SK-N-MC (cell line): ENCODE measurements around the gene PPP1R11.
"Not testable (repeated sequence)": the region's sequence is repeated elsewhere in the genome, so short reads cannot be mapped to it uniquely, and the experiment has no call there.

Experiments
- DNase-seq: peaks from one replicate; pipeline ENCODE4 v3.0.0-alpha.2; 2011; ENCODE audit warnings: low read depth, low spot score
- H3K27ac ChIP-seq: fragments of 200-600 bp; sonication (generic); 2 replicates; pipeline ENCODE4 v1.5.1; 2016; ENCODE audit warnings: mixed run types
- H3K36me3 ChIP-seq: fragments of 200-600 bp; sonication (generic); 2 replicates; pipeline ENCODE4 v1.6.1; 2017; ENCODE audit warnings: antibody characterized with exemption, low read length, mixed read lengths; ENCODE audit not compliant: insufficient read depth
- H3K4me3 ChIP-seq: fragments of 200-600 bp; sonication (generic); 2 replicates; pipeline ENCODE4 v1.5.1; 2016
- H3K9ac ChIP-seq: fragments of 200-600 bp; sonication (generic); 2 replicates; pipeline ENCODE4 v1.8.0; 2017; ENCODE audit warnings: mixed run types, mixed read lengths; ENCODE audit not compliant: insufficient read length
- H3K9me3 ChIP-seq: fragments of 200-600 bp; sonication (generic); 2 replicates; pipeline ENCODE4 v1.6.1; 2017; ENCODE audit warnings: low read depth, mild to moderate bottlenecking, antibody characterized with exemption, low read length, moderate library complexity, mixed read lengths
- EZH2 ChIP-seq: fragments of 200-600 bp; sonication (generic); IDR thresholded peaks from one replicate; pipeline ENCODE4 v1.6.1; 2017; ENCODE audit warnings: antibody characterized with exemption
- FOXP2 ChIP-seq: optimal IDR thresholded peaks from 2 replicates; pipeline ENCODE3; 2011; ENCODE audit warnings: mild to moderate bottlenecking, moderate library complexity; ENCODE audit not compliant: insufficient read depth; ENCODE audit errors: extremely low read length, control extremely low read depth
- POLR2AphosphoS5 ChIP-seq: IDR thresholded peaks from 2 replicates; pipeline ENCODE4 v1.6.1; 2012; ENCODE audit warnings: mild to moderate bottlenecking, low read depth, low read length, borderline replicate concordance

PPP1R11 gene

DNA sequence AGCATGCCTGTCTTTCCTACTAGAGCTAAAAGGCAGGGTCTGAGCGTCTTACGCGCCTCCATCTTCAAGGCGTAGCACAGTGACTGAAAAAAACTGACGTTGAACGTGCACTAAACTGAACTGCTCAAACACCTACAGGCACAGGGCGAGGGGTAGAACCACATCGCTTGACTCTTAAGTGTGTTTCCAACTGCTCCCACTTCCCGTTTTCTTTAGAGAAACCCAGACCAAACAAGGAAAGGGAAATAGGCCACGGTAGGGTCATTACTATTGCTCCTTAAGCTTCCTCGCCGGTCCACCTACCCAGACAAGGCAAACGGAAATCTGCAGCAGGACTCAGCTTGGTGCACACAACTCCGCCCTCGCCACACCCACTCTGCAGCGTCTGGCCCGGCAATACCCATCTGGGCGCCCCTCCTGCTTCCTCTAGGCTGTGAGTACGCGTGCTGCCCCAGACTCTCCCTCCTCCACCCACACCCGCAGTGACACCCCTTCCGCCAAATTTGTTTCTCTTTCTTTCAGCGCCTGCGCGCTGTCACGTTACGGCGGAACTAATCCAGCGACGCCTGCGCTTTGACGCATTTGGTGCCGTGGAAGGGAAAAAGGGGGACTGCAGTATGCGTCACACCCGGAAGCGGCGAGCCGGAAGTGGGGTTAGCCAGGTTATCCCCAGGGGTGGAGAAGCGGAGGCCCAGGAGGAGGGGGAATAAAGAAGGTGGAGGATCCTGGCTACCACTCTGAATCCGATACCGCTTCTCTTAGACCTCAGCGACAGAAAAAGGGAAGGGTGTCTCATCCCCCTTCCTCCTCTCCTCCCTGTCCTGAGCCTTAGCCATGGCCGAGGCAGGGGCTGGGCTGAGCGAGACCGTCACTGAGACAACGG lies at the start of gene PPP1R11:
TSS of gene PPP1R11 (plus strand) at position 622 of the 883 bp plus-strand sequence. CDS start at position 835, 213 bp downstream.
- peak within 1 kb of the TSS; percentile 83 for H3K9ac ChIP-seq
- H3K9me3 ChIP-seq = no peaks in the 10 kb centered on the region
- peak within 1 kb of the TSS; percentile 82 for H3K27ac ChIP-seq
- TF ChIP-seq FOXP2 (peak; percentile 34), POLR2AphosphoS5 (peak; percentile 95), EZH2 (no peak)
- DNase-seq = peak; percentile 98
- peaks cover 14% of the 10 kb centered on the region for H3K36me3 ChIP-seq
- peak within 1 kb of the TSS; percentile 81 for H3K4me3 ChIP-seq

- no peak for DNase-seq
- no peak overlapping the region for H3K4me3 ChIP-seq
- no peaks in the 10 kb centered on the region for H3K36me3 ChIP-seq
- no peak overlapping the region for H3K9ac ChIP-seq
- TF ChIP-seq EZH2 = no peak
- TF ChIP-seq FOXP2 = no peak
- TF ChIP-seq POLR2AphosphoS5 = no peak
- no peaks in the 10 kb centered on the region for H3K9me3 ChIP-seq
- H3K27ac ChIP-seq = no peak overlapping the region
Observed at GRCh38 chr6:30019819-30020218, 47.2 kb upstream of the PPP1R11 start.

DNA sequence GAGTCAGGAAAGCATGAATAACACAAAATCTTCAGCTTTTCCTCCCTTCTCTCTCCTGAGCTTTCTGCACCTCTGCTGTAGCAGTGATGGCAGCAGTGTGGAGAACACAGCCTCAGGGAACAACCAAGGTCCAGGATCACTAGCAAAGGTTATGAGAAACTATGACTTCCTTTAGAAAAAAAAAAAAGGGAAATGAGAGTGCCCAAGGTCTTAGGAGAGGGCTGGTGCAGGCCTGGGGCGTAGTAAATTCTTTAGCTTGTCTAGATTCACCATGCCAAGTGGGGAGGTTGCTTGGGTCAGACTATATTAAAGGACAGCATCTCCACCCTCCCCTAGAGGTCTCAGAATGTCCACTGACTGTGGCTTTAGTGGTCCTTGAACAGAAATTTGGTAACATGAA lies 46.4 kb upstream of the PPP1R11 start:
- H3K4me3 ChIP-seq = no peak overlapping the region
- DNase-seq = no peak
- H3K36me3 ChIP-seq = no peaks in the 10 kb centered on the region
- TF ChIP-seq POLR2AphosphoS5 (no peak), EZH2 (no peak), FOXP2 (no peak)
- no peak overlapping the region for H3K27ac ChIP-seq
- no peaks in the 10 kb centered on the region for H3K9me3 ChIP-seq
- no peak overlapping the region for H3K9ac ChIP-seq

DNA sequence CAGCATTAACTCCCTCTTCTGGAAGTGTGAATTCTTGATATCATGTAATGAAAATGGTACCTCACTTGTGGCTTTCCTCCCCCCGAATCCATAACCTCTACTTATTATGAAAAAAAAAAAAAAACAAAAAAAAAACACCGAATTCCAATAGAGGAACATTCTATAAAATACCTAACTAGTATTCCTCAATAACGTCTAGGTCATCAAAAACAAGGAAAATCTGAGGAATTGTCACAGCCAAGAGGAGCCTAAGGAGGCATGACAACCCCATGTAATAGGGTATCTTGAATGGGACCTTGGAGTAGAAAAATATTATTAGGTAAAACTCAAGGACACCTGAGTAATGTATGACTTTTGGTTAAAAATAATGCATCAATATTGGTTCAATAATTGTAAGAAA lies 44.8 kb upstream of the PPP1R11 start:
- Histone ChIP-seq H3K27ac (no peak overlapping the region), H3K9me3 (no peaks in the 10 kb centered on the region), H3K9ac (no peak overlapping the region), H3K36me3 (no peaks in the 10 kb centered on the region), H3K4me3 (no peak overlapping the region)
- DNase-seq = no peak
- TF ChIP-seq EZH2 (no peak), FOXP2 (no peak), POLR2AphosphoS5 (no peak)

- H3K4me3 ChIP-seq, H3K36me3 ChIP-seq, DNase-seq, H3K27ac ChIP-seq, H3K9ac ChIP-seq, H3K9me3 ChIP-seq: not testable (repeated sequence)
Observed at GRCh38 chr6:30022712-30023111, 44.3 kb upstream of the PPP1R11 start.

GRCh38 chr6:30025186-30025585 lies 41.8 kb upstream of the PPP1R11 start:
- Histone ChIP-seq H3K4me3 (no peak overlapping the region), H3K36me3 (no peaks in the 10 kb centered on the region), H3K27ac (no peak overlapping the region), H3K9ac (no peak overlapping the region), H3K9me3 (no peaks in the 10 kb centered on the region)
- no peak for TF ChIP-seq POLR2AphosphoS5
- TF ChIP-seq FOXP2 = no peak
- TF ChIP-seq EZH2 = no peak
- DNase-seq = no peak

- Histone ChIP-seq H3K4me3 (no peak overlapping the region), H3K27ac (no peak overlapping the region), H3K9me3 (no peaks in the 10 kb centered on the region), H3K36me3 (no peaks in the 10 kb centered on the region), H3K9ac (no peak overlapping the region)
- no peak for DNase-seq
- TF ChIP-seq POLR2AphosphoS5 (no peak), FOXP2 (no peak), EZH2 (no peak)
Observed at GRCh38 chr6:30029588-30029987, 37.4 kb upstream of the PPP1R11 start.

DNA sequence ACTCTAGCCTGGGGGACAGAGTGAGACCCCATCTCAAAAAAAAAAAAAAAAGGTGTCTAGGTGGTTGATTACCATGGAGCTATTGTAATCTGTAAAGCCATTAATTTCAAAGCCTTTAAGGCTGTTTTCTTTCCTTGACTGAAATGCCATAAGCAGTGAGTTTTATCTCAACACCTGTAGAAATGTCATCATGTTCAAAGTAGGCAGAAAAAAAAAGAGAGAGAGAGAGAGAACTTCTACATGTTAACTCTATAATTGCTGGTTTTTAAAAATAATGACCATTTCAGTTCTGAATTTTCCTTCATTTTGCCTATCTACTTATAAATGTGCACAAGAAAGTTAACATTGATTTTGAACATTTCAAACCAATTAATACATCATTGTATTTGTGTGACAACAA lies 35.6 kb upstream of the PPP1R11 start:
- Histone ChIP-seq H3K36me3 (peaks cover 3% of the 10 kb centered on the region; the same call in 1 of the 2 replicates), H3K9ac (no peak overlapping the region), H3K9me3 (no peaks in the 10 kb centered on the region), H3K4me3 (no peak overlapping the region), H3K27ac (no peak overlapping the region)
- TF ChIP-seq FOXP2 (no peak), EZH2 (no peak), POLR2AphosphoS5 (no peak)
- DNase-seq = no peak

DNA sequence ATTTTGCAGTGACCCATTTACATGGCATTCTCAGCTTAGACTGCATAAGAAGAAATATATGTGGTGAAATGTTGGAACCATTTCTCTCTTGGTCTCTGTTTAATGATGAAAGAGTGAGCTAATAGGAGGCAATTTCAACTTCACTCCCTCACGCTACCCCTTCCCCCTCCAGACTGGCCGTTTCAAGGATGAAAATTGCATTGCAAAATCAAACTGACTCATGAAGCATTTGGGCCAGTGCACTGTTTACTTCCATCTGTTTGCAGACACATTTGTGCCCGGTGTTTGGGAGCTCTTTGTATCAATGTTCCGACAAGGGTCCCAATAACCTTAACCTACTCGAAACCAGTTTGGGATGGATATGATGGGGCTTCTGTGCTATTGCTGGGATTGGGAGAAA lies 33.6 kb upstream of the PPP1R11 start:
- H3K9ac ChIP-seq, H3K9me3 ChIP-seq, H3K36me3 ChIP-seq, H3K27ac ChIP-seq, DNase-seq, H3K4me3 ChIP-seq: not testable (repeated sequence)
